Raji (cell line): Measurements from ENCODE around the gene ITGBL1.

Experiments used
- POLR2A ChIP-seq: IDR thresholded peaks from 2 replicates; pipeline ENCODE4 v1.6.1; 2011; ENCODE audit warnings: low read depth, low read length, control low read depth; ENCODE audit not compliant: insufficient read depth

Gene ITGBL1

GRCh38 chr13:101452519-101453485 lies at the start of gene ITGBL1:
Gene ITGBL1 (plus strand): TSS chr13:101452675. CDS start chr13:101452834, 159 bp downstream.
- no peak for TF ChIP-seq POLR2A

GRCh38 chr13:101406791-101407190 lies 45.7 kb upstream of the ITGBL1 start:
- TF ChIP-seq POLR2A = no peak

GRCh38 chr13:101408154-101408553 lies 44.3 kb upstream of the ITGBL1 start:
- no peak for TF ChIP-seq POLR2A

- TF ChIP-seq POLR2A = no peak
These were observed 43.4 kb upstream of the ITGBL1 start for GRCh38 chr13:101408992-101409656.

GRCh38 chr13:101412076-101412475 lies 40.4 kb upstream of the ITGBL1 start:
- TF ChIP-seq POLR2A = no peak

- TF ChIP-seq POLR2A = no peak
These were observed 36.9 kb upstream of the ITGBL1 start for GRCh38 chr13:101415358-101416174.

GRCh38 chr13:101416181-101417042 lies 36.1 kb upstream of the ITGBL1 start, which contains the start of gene NALCN:
Gene NALCN (minus strand): TSS chr13:101416508. CDS start chr13:101399126, 17,382 bp downstream.
- no peak for TF ChIP-seq POLR2A

GRCh38 chr13:101417043-101417406 lies 35.5 kb upstream of the ITGBL1 start:
- TF ChIP-seq POLR2A = no peak

- no peak for TF ChIP-seq POLR2A
These were observed 35.0 kb upstream of the ITGBL1 start for GRCh38 chr13:101417501-101417900.

- no peak for TF ChIP-seq POLR2A
These were observed 28.6 kb upstream of the ITGBL1 start for GRCh38 chr13:101423872-101424271.

- no peak for TF ChIP-seq POLR2A
These were observed 27.9 kb upstream of the ITGBL1 start for GRCh38 chr13:101424381-101425155.

GRCh38 chr13:101425156-101425471 lies 27.4 kb upstream of the ITGBL1 start:
- no peak for TF ChIP-seq POLR2A

- no peak for TF ChIP-seq POLR2A
These were observed 26.9 kb upstream of the ITGBL1 start for GRCh38 chr13:101425623-101426022.

GRCh38 chr13:101429733-101430132 lies 22.7 kb upstream of the ITGBL1 start:
- no peak for TF ChIP-seq POLR2A
